Loucy (cell line): ENCODE measurements around the gene MLEC.

Source experiments
- H2AFZ ChIP-seq: fragments of 200-600 bp; sonication (generic); 2 replicates; pipeline ENCODE4 v1.6.0; 2016; ENCODE audit warnings: antibody characterized with exemption, mild to moderate bottlenecking, low read length, moderate library complexity
- H3F3A ChIP-seq: fragments of 200-600 bp; 2 replicates; pipeline ENCODE4 v1.6.0; 2016; ENCODE audit warnings: antibody characterized with exemption, low read depth, mild to moderate bottlenecking
- H3K27me3 ChIP-seq: fragments of 200-600 bp; sonication (generic); 2 replicates; pipeline ENCODE4 v1.6.1; 2014; ENCODE audit warnings: low read length, mild to moderate bottlenecking; ENCODE audit not compliant: insufficient read depth, poor library complexity, severe bottlenecking
- H3K36me3 ChIP-seq: fragments of 200-600 bp; sonication (generic); 2 replicates; pipeline ENCODE4 v1.6.1; 2016; ENCODE audit warnings: low read length; ENCODE audit not compliant: insufficient read depth
- H3K4me1 ChIP-seq: fragments of 200-600 bp; sonication (generic); 2 replicates; pipeline ENCODE4 v1.5.1; 2014; ENCODE audit warnings: low read length, mild to moderate bottlenecking; ENCODE audit not compliant: insufficient read depth, poor library complexity, severe bottlenecking
- H3K4me2 ChIP-seq: fragments of 200-600 bp; sonication (generic); 2 replicates; pipeline ENCODE4 v1.6.0; 2014; ENCODE audit warnings: antibody characterized with exemption, low read length, low read depth, mild to moderate bottlenecking; ENCODE audit not compliant: poor library complexity, severe bottlenecking
- H3K4me3 ChIP-seq: fragments of 200-600 bp; sonication (generic); 2 replicates; pipeline ENCODE4 v1.5.1; 2014; ENCODE audit warnings: low read length, mild to moderate bottlenecking, mixed read lengths; ENCODE audit not compliant: poor library complexity, severe bottlenecking
- H3K79me2 ChIP-seq: fragments of 200-600 bp; sonication (generic); 2 replicates; pipeline ENCODE4 v1.6.1; 2014; ENCODE audit warnings: low read length; ENCODE audit not compliant: insufficient read depth
- H3K9ac ChIP-seq: fragments of 200-600 bp; sonication (generic); 2 replicates; pipeline ENCODE4 v1.6.0; 2014; ENCODE audit warnings: mild to moderate bottlenecking, low read depth, low read length, moderate library complexity; ENCODE audit not compliant: poor library complexity, severe bottlenecking
- H3K9me2 ChIP-seq: fragments of 200-600 bp; sonication (generic); replicated peaks from 2 replicates; pipeline ENCODE4 v1.6.1; 2016; ENCODE audit warnings: low read depth, low read length, mixed read lengths
- H3K9me3 ChIP-seq: fragments of 200-600 bp; sonication (generic); 2 replicates; pipeline ENCODE4 v1.6.1; 2014; ENCODE audit warnings: mild to moderate bottlenecking, antibody characterized with exemption, low read length, low read depth; ENCODE audit not compliant: insufficient read depth
- H4K20me1 ChIP-seq: fragments of 200-600 bp; sonication (generic); 2 replicates; pipeline ENCODE4 v1.6.0; 2014; ENCODE audit warnings: antibody characterized with exemption, low read length, mild to moderate bottlenecking; ENCODE audit not compliant: insufficient read depth, poor library complexity, severe bottlenecking
- CTCF ChIP-seq: fragments of 200-600 bp; sonication (generic); conservative IDR thresholded peaks from 2 replicates; pipeline ENCODE4 v1.5.1; 2014; ENCODE audit warnings: mild to moderate bottlenecking, antibody characterized with exemption, low read length
- EZH2phosphoT487 ChIP-seq: fragments of 200-600 bp; IDR thresholded peaks from 2 replicates; pipeline ENCODE4 v1.6.1; 2018; ENCODE audit warnings: antibody characterized with exemption, mild to moderate bottlenecking, moderate library complexity, borderline replicate concordance

Gene MLEC

GRCh38 chr12:120738252-120739030 lies 51.5 kb downstream of the MLEC start:
- H3K27me3 ChIP-seq = no peaks in the 10 kb centered on the region
- no peaks in the 10 kb centered on the region for H3K36me3 ChIP-seq
- H3F3A ChIP-seq = no peaks in the 10 kb centered on the region
- no peaks in the 10 kb centered on the region for H3K9me2 ChIP-seq
- no peak overlapping the region for H2AFZ ChIP-seq
- no peaks in the 10 kb centered on the region for H3K4me1 ChIP-seq
- no peak overlapping the region for H3K4me3 ChIP-seq
- no peaks in the 10 kb centered on the region for H4K20me1 ChIP-seq
- H3K9ac ChIP-seq = no peak overlapping the region
- no peaks in the 10 kb centered on the region for H3K9me3 ChIP-seq
- H3K79me2 ChIP-seq = no peaks in the 10 kb centered on the region
- no peak for TF ChIP-seq EZH2phosphoT487
- TF ChIP-seq CTCF = no peak
- no peak overlapping the region for H3K4me2 ChIP-seq

- Histone ChIP-seq H3K79me2 (no peaks in the 10 kb centered on the region), H3K4me1 (no peaks in the 10 kb centered on the region), H3K9me2 (no peaks in the 10 kb centered on the region), H3K27me3 (no peaks in the 10 kb centered on the region), H3K36me3 (no peaks in the 10 kb centered on the region), H4K20me1 (no peaks in the 10 kb centered on the region), H3F3A (no peaks in the 10 kb centered on the region), H3K9me3 (no peaks in the 10 kb centered on the region), H3K4me3 (no peak overlapping the region), H3K9ac (no peak overlapping the region), H2AFZ (no peak overlapping the region), H3K4me2 (no peak overlapping the region)
- TF ChIP-seq CTCF (no peak), EZH2phosphoT487 (no peak)
Observed at GRCh38 chr12:120739031-120739762, 52.2 kb downstream of the MLEC start.

GRCh38 chr12:120739821-120740613 lies 53.1 kb downstream of the MLEC start:
- no peak overlapping the region for H3K9ac ChIP-seq
- H3K9me2 ChIP-seq = no peaks in the 10 kb centered on the region
- H4K20me1 ChIP-seq = no peaks in the 10 kb centered on the region
- no peaks in the 10 kb centered on the region for H3K27me3 ChIP-seq
- H3K4me2 ChIP-seq = no peak overlapping the region
- no peaks in the 10 kb centered on the region for H3F3A ChIP-seq
- no peaks in the 10 kb centered on the region for H3K9me3 ChIP-seq
- H3K4me1 ChIP-seq = no peaks in the 10 kb centered on the region
- no peak overlapping the region for H2AFZ ChIP-seq
- TF ChIP-seq EZH2phosphoT487 (no peak), CTCF (no peak)
- H3K4me3 ChIP-seq = no peak overlapping the region
- no peaks in the 10 kb centered on the region for H3K79me2 ChIP-seq
- H3K36me3 ChIP-seq = no peaks in the 10 kb centered on the region
